ENCODE measurements around the gene ST6GALNAC2. TPM values are rescaled to one million over a fixed set of nuclear protein-coding genes. Genes with fewer than 3 reads are reported as not detected.

Gene ST6GALNAC2
- total RNA-seq, 4 donors from 2014 or later = 5.4 to 27.1 (median 10.6) TPM

- no peaks in the 10 kb centered on the region for H3K36me3 ChIP-seq
- ATAC-seq = no peak
- peaks cover 0 to 29% (median 6%) of the 10 kb centered on the region in 3 donors for H3K4me1 ChIP-seq
- H3K27me3 ChIP-seq = no peaks in the 10 kb centered on the region
- no peak for TF ChIP-seq POLR2AphosphoS5 (IDR thresholded peaks at IDR 0.05)
- TF ChIP-seq POLR2A (IDR thresholded peaks at IDR 0.05) = no peak
- no peak for TF ChIP-seq EP300 (IDR thresholded peaks at IDR 0.05)
- TF ChIP-seq, protein P1, sequence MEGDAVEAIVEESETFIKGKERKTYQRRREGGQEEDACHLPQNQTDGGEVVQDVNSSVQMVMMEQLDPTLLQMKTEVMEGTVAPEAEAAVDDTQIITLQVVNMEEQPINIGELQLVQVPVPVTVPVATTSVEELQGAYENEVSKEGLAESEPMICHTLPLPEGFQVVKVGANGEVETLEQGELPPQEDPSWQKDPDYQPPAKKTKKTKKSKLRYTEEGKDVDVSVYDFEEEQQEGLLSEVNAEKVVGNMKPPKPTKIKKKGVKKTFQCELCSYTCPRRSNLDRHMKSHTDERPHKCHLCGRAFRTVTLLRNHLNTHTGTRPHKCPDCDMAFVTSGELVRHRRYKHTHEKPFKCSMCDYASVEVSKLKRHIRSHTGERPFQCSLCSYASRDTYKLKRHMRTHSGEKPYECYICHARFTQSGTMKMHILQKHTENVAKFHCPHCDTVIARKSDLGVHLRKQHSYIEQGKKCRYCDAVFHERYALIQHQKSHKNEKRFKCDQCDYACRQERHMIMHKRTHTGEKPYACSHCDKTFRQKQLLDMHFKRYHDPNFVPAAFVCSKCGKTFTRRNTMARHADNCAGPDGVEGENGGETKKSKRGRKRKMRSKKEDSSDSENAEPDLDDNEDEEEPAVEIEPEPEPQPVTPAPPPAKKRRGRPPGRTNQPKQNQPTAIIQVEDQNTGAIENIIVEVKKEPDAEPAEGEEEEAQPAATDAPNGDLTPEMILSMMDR (IDR thresholded peaks at IDR 0.05) = no peak
- 22 to 79% methylated on average over 1 to 4 of the region's 4 CpGs for WGBS, 2 donors (ENCODE audit: low coverage in 1 of 2)
- H3K4me3 ChIP-seq = no peak overlapping the region
- no peak overlapping the region for H3K27ac ChIP-seq
- no peaks in the 10 kb centered on the region for H3K9me3 ChIP-seq
Measured at GRCh38 chr17:76551685-76552084, 34.0 kb downstream of the ST6GALNAC2 start.

DNA sequence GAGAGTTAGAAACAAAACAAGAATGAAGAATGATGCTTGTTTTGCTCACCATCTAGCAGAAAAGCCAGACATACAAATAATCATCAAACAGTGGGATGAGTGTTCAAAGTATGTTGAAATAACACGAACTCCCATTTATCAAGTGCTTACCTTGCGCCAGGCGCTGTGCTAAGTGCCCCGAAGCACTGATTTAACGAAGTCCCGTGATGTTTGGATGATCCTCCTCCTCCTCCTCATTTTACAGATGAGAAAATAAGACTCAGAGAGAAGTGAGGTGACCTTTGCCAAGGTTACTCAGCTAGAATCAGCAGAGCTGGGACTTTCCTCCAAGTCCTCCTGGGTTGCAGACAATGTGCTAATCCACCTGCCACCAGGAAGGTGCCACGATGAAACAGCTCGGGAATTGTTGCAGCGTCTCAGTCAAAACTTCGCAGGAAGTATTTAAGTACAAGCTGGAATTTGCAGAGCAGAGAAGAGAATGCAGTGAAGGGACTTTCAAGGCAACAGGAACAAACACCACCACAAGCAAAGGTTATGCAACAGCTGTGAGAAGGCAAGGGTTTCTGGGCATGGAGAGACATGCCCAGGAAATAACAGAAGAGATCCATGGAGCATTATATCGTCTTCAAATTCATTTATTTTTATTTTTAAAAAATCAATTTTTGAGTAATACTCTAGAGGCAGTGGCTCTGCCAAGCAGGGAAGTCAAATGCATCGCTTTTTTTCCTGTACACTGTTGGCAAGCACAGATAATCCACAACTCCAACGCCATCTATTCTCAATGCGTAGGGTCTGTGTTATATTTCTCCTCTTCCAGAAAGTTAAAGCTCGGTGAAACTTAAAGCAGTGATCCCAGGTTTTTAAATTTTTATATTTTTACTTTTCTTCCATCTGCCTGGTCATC lies 34.7 kb downstream of the ST6GALNAC2 start:
- Histone ChIP-seq H3K36me3 (no peaks in the 10 kb centered on the region), H3K4me3 (no peak overlapping the region), H3K27ac (no peak overlapping the region), H3K27me3 (no peaks in the 10 kb centered on the region), H3K4me1 (peaks cover 0 to 27% (median 6%) of the 10 kb centered on the region in 3 donors), H3K9me3 (no peaks in the 10 kb centered on the region)
- WGBS, 2 donors (ENCODE audit: low coverage in 1 of 2) = 59 to 61% methylated on average over 7 to 15 of the region's 15 CpGs
- TF ChIP-seq, protein P1 (IDR thresholded peaks at IDR 0.05) = no peak
- TF ChIP-seq POLR2AphosphoS5 (IDR thresholded peaks at IDR 0.05) (no peak), EP300 (IDR thresholded peaks at IDR 0.05) (no peak), POLR2A (IDR thresholded peaks at IDR 0.05) (no peak)
- ATAC-seq = no peak

DNA sequence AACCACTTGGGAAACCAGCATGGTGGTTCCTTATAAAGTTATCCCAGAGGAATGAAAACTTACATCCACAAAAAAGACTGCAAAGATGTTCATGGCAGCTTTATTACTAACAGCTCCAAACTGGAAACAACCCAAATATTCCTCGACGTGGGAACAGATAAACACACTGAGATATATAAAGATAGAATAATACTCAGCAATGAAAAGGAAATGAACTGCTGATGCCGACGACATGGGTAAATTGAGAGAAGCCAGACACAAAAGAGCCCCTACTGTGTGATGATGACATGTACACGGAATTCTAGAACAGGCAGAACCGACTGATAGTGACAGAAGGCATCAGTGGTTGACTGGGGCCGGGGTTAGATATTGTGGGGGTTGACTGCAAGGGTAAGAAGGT lies 36.1 kb downstream of the ST6GALNAC2 start:
- no peak overlapping the region for H3K27ac ChIP-seq
- H3K4me1 ChIP-seq = peaks cover 0 to 31% (median 9%) of the 10 kb centered on the region in 3 donors
- WGBS, 2 donors (ENCODE audit: low coverage in 1 of 2) = 66 to 77% methylated on average over 7 of the region's 7 CpGs

GRCh38 chr17:76549215-76549518 lies 36.5 kb downstream of the ST6GALNAC2 start:
- WGBS, 2 donors (ENCODE audit: low coverage in 1 of 2) = 86 to 90% methylated on average over 8 to 9 of the region's 9 CpGs
- H3K4me1 ChIP-seq = peaks cover 0 to 32% (median 13%) of the 10 kb centered on the region in 3 donors
- H3K9me3 ChIP-seq = no peaks in the 10 kb centered on the region
- no peak overlapping the region for H3K4me3 ChIP-seq
- H3K27me3 ChIP-seq = peaks cover 4% of the 10 kb centered on the region
- H3K27ac ChIP-seq = no peak overlapping the region
- H3K36me3 ChIP-seq = no peaks in the 10 kb centered on the region
- TF ChIP-seq, protein P1 (IDR thresholded peaks at IDR 0.05) = no peak
- TF ChIP-seq EP300 (IDR thresholded peaks at IDR 0.05) (no peak), POLR2A (IDR thresholded peaks at IDR 0.05) (no peak), POLR2AphosphoS5 (IDR thresholded peaks at IDR 0.05) (no peak)
- ATAC-seq = no peak

More for the DNA sequence above, 36.1 kb downstream of the ST6GALNAC2 start:
- peaks cover 4% of the 10 kb centered on the region for H3K27me3 ChIP-seq
- no peaks in the 10 kb centered on the region for H3K36me3 ChIP-seq
- H3K9me3 ChIP-seq = no peaks in the 10 kb centered on the region
- no peak for TF ChIP-seq POLR2AphosphoS5 (IDR thresholded peaks at IDR 0.05)
- no peak for TF ChIP-seq EP300 (IDR thresholded peaks at IDR 0.05)
- TF ChIP-seq, protein P1 (IDR thresholded peaks at IDR 0.05) = no peak
- TF ChIP-seq POLR2A (IDR thresholded peaks at IDR 0.05) = no peak
- no peak for ATAC-seq
- no peak overlapping the region for H3K4me3 ChIP-seq
